Suprapubic skin (tissue), 3 donors: ENCODE measurements around the gene GRM5.

Source experiments
- CTCF ChIP-seq, 2 donors: fragments of 200-600 bp in 1 of 2; fragments of 450-650 bp in 1 of 2; sonication (generic) in 1 of 2; IDR thresholded peaks; one replicate each; pipeline ENCODE4 v1.5.1; 2016 to 2019; ENCODE audit warnings: antibody characterized with exemption in 2 of 2, mild to moderate bottlenecking in 1 of 2, moderate library complexity in 1 of 2
- EP300 ChIP-seq: sonication (generic); formaldehyde crosslinking; IDR thresholded peaks from one replicate; pipeline ENCODE4 v1.6.1; 2017; ENCODE audit warnings: antibody characterized with exemption

DNA sequence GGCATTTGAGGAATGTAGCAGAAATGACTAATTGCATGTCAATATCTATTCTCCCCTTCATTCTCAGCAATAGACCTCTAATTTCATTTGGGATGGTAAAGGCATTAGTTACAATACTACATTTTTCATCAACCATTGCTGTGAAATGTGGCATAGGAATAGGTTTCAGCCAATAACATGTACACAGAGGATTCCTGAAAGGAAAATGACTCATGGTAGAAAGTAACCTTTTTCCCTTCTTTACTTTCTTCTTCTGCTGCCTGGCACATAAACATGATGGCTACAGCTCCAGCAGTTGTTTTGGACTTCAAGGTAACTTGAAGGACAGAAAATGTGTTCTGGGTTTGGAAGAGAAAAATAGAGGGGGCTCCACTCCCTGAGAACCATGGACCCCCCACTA is 496.4 kb downstream of the GRM5 start:
- TF ChIP-seq CTCF (IDR thresholded peaks at IDR 0.05) (no peak), EP300 (no peak)
